Mesodermal cell (in vitro differentiated cells): Measurements from ENCODE around the gene ACTL10.
A peak's percentile ranks its signal among the peaks of the same experiment; 100 is the strongest.

Source experiments
- H3K27ac ChIP-seq: 2 replicates; pipeline ENCODE4 v1.7.0; 2013; ENCODE audit warnings: mild to moderate bottlenecking, low read depth, low read length, moderate library complexity; ENCODE audit not compliant: severe bottlenecking
- H3K36me3 ChIP-seq: 2 replicates; pipeline ENCODE4 v1.7.1; 2013; ENCODE audit warnings: mild to moderate bottlenecking, low read length, moderate library complexity; ENCODE audit not compliant: control insufficient read depth, insufficient read depth
- H3K4me1 ChIP-seq: one replicate; pipeline ENCODE4 v1.7.1; 2013; ENCODE audit warnings: mild to moderate bottlenecking, low read length; ENCODE audit not compliant: insufficient read depth, control insufficient read depth, poor library complexity, severe bottlenecking
- H3K4me3 ChIP-seq: 2 replicates; pipeline ENCODE4 v1.7.0; 2013; ENCODE audit warnings: low read length, control low read depth, mild to moderate bottlenecking; ENCODE audit not compliant: insufficient read depth, poor library complexity, severe bottlenecking; ENCODE audit errors: extremely low read depth
- H3K9me3 ChIP-seq: 2 replicates; pipeline ENCODE4 v1.7.1; 2013; ENCODE audit warnings: mild to moderate bottlenecking, low read length, moderate library complexity; ENCODE audit not compliant: control insufficient read depth
- WGBS, 2 experiments: methylation state at CpG; one replicate each; pipeline ENCODE4 v1.1.5; 2013; ENCODE audit warnings: missing lambda C conversion rate in 2 of 2; ENCODE audit not compliant: insufficient coverage in 2 of 2; 5-methylcytosine and 5-hydroxymethylcytosine counted together

ACTL10 gene

DNA sequence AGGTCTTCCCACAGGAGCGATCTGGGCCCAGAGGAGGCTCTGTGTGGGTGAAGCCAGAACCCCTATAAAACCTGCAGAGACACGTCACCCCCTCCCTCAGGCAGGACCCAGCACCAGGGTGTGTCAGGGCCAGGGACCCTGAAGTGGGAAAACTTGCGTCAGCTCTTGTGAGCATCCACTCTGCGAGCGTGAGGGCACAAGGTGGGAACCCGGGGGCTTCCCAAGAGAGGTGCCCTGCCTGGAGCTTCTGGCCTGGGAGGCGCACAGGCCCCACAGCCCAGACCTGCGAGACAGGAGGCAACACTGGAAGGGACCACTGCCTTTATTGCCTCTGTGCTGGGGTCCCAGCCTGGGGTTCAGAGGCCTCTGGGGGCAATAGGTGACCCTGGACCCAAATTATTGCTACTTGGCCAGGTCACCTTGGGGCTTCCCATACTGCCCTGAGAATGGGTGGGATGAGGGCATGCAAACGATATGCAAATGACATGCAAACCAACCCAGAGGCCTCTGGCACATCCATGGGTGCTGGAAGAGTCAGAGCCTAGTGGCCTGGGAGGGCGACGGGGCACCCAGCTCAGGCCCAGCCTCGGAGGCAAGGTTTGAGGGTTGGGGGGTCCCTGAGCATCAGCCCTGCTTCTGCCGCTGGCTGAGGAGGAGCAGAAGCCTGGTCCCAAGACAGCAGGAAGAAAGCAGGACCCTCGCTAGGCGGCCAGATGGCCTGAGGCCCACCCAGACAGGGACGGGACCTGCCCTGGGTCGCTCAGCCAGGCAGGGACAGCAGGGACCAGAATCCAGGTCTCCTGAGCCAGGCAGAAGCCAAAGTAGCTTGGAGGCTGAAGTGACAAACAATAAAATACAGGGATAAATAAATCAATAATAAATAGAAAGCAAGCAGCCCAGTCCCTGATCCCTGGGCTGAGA, 9.7 kb upstream of the ACTL10 start:
- Histone ChIP-seq H3K4me1 (no peaks in the 10 kb centered on the region), H3K9me3 (no peaks in the 10 kb centered on the region), H3K36me3 (peaks cover 25% of the 10 kb centered on the region), H3K4me3 (no peak overlapping the region), H3K27ac (no peak overlapping the region)
- WGBS, 2 experiments, result 92 to 95% methylated on average over 14 to 15 of the region's 17 CpGs

GRCh38 chr20:33657704-33658095, 9.0 kb upstream of the ACTL10 start:
- WGBS, 2 experiments, result 95 to 99% methylated on average over 7 to 12 of the region's 12 CpGs

DNA sequence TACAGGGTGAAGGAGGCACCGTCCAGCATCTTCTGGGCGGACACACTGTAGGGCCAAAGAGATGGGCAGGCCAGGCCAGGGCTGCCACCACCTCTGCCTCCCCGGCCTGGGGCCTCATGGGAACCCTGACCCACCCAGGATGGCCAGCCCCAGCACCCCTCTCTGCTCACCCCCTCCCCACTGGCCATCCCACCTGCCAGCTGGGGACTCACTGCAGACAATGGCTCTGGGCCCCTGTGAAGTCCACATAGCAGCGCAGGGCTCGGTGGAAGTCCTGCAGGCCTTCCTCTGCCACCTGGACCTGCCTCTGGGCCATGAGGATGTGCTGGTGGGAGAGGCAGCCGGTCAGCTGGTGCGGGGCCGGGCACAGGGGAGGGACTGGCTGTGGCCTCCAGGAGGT, 8.2 kb upstream of the ACTL10 start:
- no peaks in the 10 kb centered on the region for H3K9me3 ChIP-seq
- 98% methylated on average over 5 to 7 of the region's 8 CpGs for WGBS, 2 experiments
- no peaks in the 10 kb centered on the region for H3K4me1 ChIP-seq
- H3K4me3 ChIP-seq, result no peak overlapping the region
- no peak overlapping the region for H3K27ac ChIP-seq
- peaks cover 25% of the 10 kb centered on the region for H3K36me3 ChIP-seq

More at GRCh38 chr20:33657704-33658095, 9.0 kb upstream of the ACTL10 start:
- no peaks in the 10 kb centered on the region for H3K9me3 ChIP-seq
- H3K4me3 ChIP-seq, result no peak overlapping the region
- H3K4me1 ChIP-seq, result no peaks in the 10 kb centered on the region
- peaks cover 25% of the 10 kb centered on the region for H3K36me3 ChIP-seq
- no peak overlapping the region for H3K27ac ChIP-seq

DNA sequence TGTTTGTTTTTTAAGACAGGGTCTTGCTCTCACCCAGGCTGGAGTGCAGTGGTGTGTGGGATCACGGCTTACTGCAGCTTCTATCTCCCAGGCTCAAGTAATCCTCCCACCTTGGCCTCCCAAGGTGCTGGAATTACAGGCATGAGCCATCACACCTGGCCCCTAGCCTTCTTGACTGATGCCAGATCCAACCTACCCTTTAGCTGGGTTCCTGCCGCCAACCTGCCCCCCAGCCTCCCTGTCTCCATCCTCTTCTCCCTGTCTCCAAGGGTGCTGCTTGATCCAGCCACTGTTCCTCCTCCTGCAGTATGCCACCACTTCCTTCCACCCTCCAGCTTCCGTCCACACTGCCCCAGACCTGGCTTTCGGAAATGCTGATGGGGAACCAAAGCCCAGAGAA, 7.8 kb upstream of the ACTL10 start:
- 87 to 91% methylated on average over 4 of the region's 4 CpGs for WGBS, 2 experiments
- Histone ChIP-seq H3K36me3 (peaks cover 25% of the 10 kb centered on the region), H3K4me3 (no peak overlapping the region), H3K27ac (no peak overlapping the region), H3K9me3 (no peaks in the 10 kb centered on the region), H3K4me1 (no peaks in the 10 kb centered on the region)

GRCh38 chr20:33659341-33660034, 7.3 kb upstream of the ACTL10 start:
- WGBS, 2 experiments, result 95% methylated on average over 24 to 27 of the region's 32 CpGs
- Histone ChIP-seq H3K9me3 (no peaks in the 10 kb centered on the region), H3K4me3 (no peak overlapping the region), H3K27ac (no peak overlapping the region), H3K4me1 (peaks cover 3% of the 10 kb centered on the region), H3K36me3 (peaks cover 25% of the 10 kb centered on the region)

- WGBS, 2 experiments, result 94% methylated on average over 18 of the region's 21 CpGs
- no peak overlapping the region for H3K27ac ChIP-seq
- H3K4me3 ChIP-seq, result no peak overlapping the region
- no peaks in the 10 kb centered on the region for H3K9me3 ChIP-seq
- peaks cover 3% of the 10 kb centered on the region for H3K4me1 ChIP-seq
- H3K36me3 ChIP-seq, result peaks cover 25% of the 10 kb centered on the region
Measured at GRCh38 chr20:33660035-33660684, 6.6 kb upstream of the ACTL10 start.

DNA sequence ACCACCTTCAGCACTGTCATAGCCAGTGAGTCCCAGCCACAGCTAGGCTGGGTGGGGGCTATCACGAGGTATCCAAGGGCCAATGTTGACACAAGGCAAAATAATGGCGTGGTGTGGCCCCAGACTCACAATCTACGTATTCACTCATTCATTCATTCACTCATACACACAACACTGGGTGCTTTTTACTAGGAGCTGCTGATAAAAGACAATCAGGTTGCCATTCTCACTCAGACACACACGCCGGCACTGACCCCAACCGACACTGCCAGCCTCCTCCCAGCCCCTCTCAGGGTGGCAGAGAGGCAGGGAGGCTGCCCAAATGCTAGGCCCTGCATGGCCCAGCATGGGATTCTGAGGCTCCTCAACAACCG, 6.1 kb upstream of the ACTL10 start:
- H3K27ac ChIP-seq, result no peak overlapping the region
- H3K4me3 ChIP-seq, result no peak overlapping the region
- H3K36me3 ChIP-seq, result peaks cover 30% of the 10 kb centered on the region
- WGBS, 2 experiments, result 97 to 98% methylated on average over 7 of the region's 7 CpGs
- peaks cover 3% of the 10 kb centered on the region for H3K4me1 ChIP-seq
- no peaks in the 10 kb centered on the region for H3K9me3 ChIP-seq

DNA sequence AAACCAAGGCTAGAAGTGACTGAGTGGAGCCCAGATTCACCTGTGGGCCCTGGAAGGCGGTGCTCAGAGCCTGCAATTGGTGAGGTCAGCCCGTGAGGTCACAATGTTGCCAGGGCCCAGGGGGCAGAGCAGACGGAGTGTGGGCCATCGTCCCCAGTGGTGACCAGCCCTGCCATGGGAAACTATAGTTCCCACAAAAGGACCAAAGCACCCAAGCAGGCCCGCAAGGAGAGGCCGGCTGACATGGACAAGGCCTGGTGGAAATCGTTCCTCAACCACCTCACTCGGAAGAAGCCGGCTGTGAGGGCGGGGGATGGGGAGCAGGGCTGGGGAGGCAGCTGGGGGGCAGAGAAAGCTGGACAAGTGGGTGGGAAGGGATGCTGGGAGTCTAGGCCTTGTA, 4.6 kb upstream of the ACTL10 start, which contains the start of gene C20orf144:
Gene C20orf144 (plus strand): TSS at position 156 of the 400 bp plus-strand sequence. CDS start 19 bp downstream, at position 175.
- peaks cover 30% of the 10 kb centered on the region for H3K36me3 ChIP-seq
- peaks cover 9% of the 10 kb centered on the region for H3K4me1 ChIP-seq
- whole genome bisulfite sequencing, 2 experiments, result 92 to 95% methylated on average over 7 to 9 of the region's 10 CpGs
- H3K9me3 ChIP-seq, result no peaks in the 10 kb centered on the region
- H3K4me3 ChIP-seq, result peak within 1 kb of the TSS; percentile 74
- H3K27ac ChIP-seq, result peak within 1 kb of the TSS; percentile 81

GRCh38 chr20:33663161-33664084, 3.3 kb upstream of the ACTL10 start:
- WGBS, 2 experiments, result 1 to 2% methylated on average over 80 to 84 of the region's 84 CpGs
- Histone ChIP-seq H3K9me3 (no peaks in the 10 kb centered on the region), H3K36me3 (peaks cover 21% of the 10 kb centered on the region), H3K4me1 (peaks cover 9% of the 10 kb centered on the region), H3K27ac (peak overlapping the region; percentile 81), H3K4me3 (peak overlapping the region; percentile 74)
